Neural cell (in vitro differentiated cells): Measurements from ENCODE around the gene MRPL23.

ENCODE experiments used
- CTCF ChIP-seq: fragments of 450-650 bp; IDR thresholded peaks from 2 replicates; pipeline ENCODE4 v1.5.1; 2014; ENCODE audit warnings: antibody characterized with exemption, mild to moderate bottlenecking, moderate library complexity; ENCODE audit not compliant: poor library complexity, severe bottlenecking
- EP300 ChIP-seq: fragments of 450-650 bp; conservative IDR thresholded peaks from 2 replicates; pipeline ENCODE4 v1.6.1; 2014; ENCODE audit warnings: antibody characterized with exemption, mild to moderate bottlenecking, moderate library complexity; ENCODE audit not compliant: poor library complexity, severe bottlenecking
- EZH2 ChIP-seq: fragments of 200-600, 300-800 bp; shearing (Covaris generic), sonication (generic); IDR thresholded peaks from 2 replicates; pipeline ENCODE4 v1.6.1; 2014; ENCODE audit warnings: antibody characterized with exemption, low read length, borderline replicate concordance, mild to moderate bottlenecking; ENCODE audit not compliant: insufficient read depth, poor library complexity, severe bottlenecking
- POLR2AphosphoS5 ChIP-seq: IDR thresholded peaks from 2 replicates; pipeline ENCODE4 v1.6.1; 2012
- RAD21 ChIP-seq: fragments of 450-650 bp; conservative IDR thresholded peaks from 2 replicates; pipeline ENCODE4 v1.6.1; 2014; ENCODE audit warnings: antibody characterized with exemption, mild to moderate bottlenecking, moderate library complexity
- TAF1 ChIP-seq: IDR thresholded peaks from 2 replicates; pipeline ENCODE4 v1.6.1; 2012; ENCODE audit warnings: low read depth

DNA sequence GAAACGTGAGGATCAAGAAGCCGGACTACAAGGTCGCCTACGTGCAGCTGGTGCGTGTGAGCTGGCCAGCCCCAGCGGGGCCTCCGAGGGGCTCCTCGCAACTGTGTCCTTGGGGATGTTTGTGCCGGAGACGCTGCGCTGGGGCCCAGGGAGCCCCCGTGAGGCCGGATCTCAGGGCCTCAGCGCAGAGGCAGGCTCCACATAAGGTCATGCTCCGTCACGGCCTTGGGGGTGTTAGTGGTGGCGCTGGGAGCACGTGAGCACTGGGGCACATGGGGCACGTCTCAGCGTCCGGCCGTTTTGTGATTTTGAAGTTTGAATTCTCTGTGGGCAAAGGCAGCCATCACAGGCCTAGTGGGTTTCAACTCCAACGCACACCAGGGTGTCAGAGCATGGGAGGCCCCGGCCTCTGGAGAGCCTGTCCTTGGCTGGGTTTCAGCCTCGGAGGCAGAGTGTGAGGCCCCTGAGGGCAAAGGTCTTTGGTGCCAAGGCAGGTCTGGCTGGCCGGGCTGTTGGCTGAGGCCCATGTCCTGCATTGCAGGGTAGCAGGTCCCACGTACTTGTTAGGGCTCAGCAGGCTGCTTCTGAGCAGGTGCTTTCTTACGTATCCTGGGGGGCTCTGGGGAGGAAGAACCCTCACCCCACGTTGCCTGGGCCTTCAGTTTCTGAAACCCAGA lies 5.8 kb downstream of the MRPL23 start:
- TF ChIP-seq CTCF (no peak), RAD21 (no peak), EP300 (no peak), TAF1 (no peak), POLR2AphosphoS5 (no peak), EZH2 (no peak)
